ENCODE results near the gene CACNA2D1.

Gene CACNA2D1

DNA sequence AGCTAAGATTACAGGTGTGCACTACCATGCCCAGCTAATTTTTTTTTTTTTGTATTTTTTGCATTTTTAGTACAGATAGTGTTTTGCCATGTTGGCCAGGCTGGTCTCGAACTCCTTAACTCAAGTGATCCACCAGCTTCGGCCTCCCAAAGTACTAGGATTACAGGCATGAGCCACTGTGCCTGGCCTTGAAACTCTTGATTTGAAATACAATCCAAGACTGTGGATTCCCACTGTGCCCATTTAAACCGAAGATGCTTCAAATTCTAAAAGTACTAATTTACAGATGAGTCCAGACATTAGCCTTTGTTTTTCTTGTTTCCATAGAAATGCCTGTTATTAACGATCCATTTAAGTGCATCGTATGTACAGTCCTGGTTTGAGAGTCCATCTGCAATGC lies 130.9 kb downstream of the CACNA2D1 start:
- Mint-ChIP-seq H3K36me3 (no peaks in the 10 kb centered on the region), H3K27ac (no peak overlapping the region), H3K4me1 (no peaks in the 10 kb centered on the region), H3K4me3 (no peak overlapping the region), H3K27me3 (no peaks in the 10 kb centered on the region), H3K9me3 (peaks cover 3% of the 10 kb centered on the region)
- ATAC-seq: no peak

GRCh38 chr7:82305347-82306005 lies 138.1 kb downstream of the CACNA2D1 start:
- no peaks in the 10 kb centered on the region for H3K4me1 Mint-ChIP-seq
- H3K27ac Mint-ChIP-seq: no peak overlapping the region
- no peak overlapping the region for H3K4me3 Mint-ChIP-seq
- H3K27me3 Mint-ChIP-seq: no peaks in the 10 kb centered on the region
- H3K36me3 Mint-ChIP-seq: no peaks in the 10 kb centered on the region
- peaks cover 12% of the 10 kb centered on the region for H3K9me3 Mint-ChIP-seq
- no peak for ATAC-seq

GRCh38 chr7:82294865-82295264 lies 148.7 kb downstream of the CACNA2D1 start:
- H3K4me1 Mint-ChIP-seq: no peaks in the 10 kb centered on the region
- ATAC-seq: no peak
- no peaks in the 10 kb centered on the region for H3K27me3 Mint-ChIP-seq
- no peak overlapping the region for H3K27ac Mint-ChIP-seq
- no peaks in the 10 kb centered on the region for H3K36me3 Mint-ChIP-seq
- peaks cover 4% of the 10 kb centered on the region for H3K9me3 Mint-ChIP-seq
- no peak overlapping the region for H3K4me3 Mint-ChIP-seq

GRCh38 chr7:82294382-82294784 lies 149.2 kb downstream of the CACNA2D1 start:
- ATAC-seq: no peak
- no peaks in the 10 kb centered on the region for H3K4me1 Mint-ChIP-seq
- H3K27me3 Mint-ChIP-seq: no peaks in the 10 kb centered on the region
- no peaks in the 10 kb centered on the region for H3K36me3 Mint-ChIP-seq
- H3K4me3 Mint-ChIP-seq: no peak overlapping the region
- H3K9me3 Mint-ChIP-seq: peaks cover 3% of the 10 kb centered on the region
- no peak overlapping the region for H3K27ac Mint-ChIP-seq

DNA sequence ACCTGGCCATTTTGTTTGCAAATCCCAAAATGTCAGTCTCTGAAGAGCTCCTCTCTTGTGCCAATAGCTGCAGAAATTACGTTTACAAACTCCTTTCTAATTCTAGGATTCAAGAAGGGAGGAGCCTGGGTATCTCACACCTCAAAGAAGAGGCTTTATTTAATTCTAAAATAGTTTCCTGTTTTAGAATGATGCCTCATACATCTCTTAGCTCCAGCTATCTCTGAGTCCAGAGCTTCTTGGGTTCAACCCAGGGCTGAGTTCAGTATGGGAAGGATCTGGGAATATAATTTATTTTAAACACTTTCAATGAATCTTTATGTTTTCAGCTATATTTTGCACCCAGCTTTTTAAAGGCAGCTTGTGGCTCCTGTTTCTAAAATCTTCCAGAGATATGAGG lies 150.1 kb downstream of the CACNA2D1 start:
- no peak overlapping the region for H3K4me3 Mint-ChIP-seq
- no peak overlapping the region for H3K27ac Mint-ChIP-seq
- ATAC-seq: no peak
- H3K27me3 Mint-ChIP-seq: no peaks in the 10 kb centered on the region
- no peaks in the 10 kb centered on the region for H3K4me1 Mint-ChIP-seq
- no peaks in the 10 kb centered on the region for H3K36me3 Mint-ChIP-seq
- H3K9me3 Mint-ChIP-seq: peaks cover 3% of the 10 kb centered on the region

DNA sequence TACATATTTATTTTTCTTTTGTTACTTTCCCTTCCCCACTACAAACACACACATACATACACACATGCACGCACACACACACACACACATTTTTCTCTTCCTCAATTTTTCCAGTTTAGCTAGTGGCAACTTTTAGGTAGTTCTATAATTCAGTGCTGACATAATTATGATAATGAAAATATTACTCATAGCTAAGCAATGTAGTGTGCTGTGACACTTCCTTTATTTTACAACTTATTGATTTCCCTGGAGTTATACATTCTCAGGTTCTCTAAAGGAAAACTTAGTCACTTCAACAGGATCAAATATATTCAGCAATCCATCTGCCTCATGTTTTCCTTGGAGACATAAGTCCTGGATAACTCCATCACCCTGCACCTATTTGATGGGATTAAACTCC lies 151.6 kb downstream of the CACNA2D1 start:
- Mint-ChIP-seq H3K27ac (no peak overlapping the region), H3K9me3 (peaks cover 3% of the 10 kb centered on the region), H3K4me3 (no peak overlapping the region), H3K36me3 (no peaks in the 10 kb centered on the region), H3K4me1 (no peaks in the 10 kb centered on the region), H3K27me3 (no peaks in the 10 kb centered on the region)
- no peak for ATAC-seq

- no peak overlapping the region for H3K4me3 Mint-ChIP-seq
- no peaks in the 10 kb centered on the region for H3K36me3 Mint-ChIP-seq
- peaks cover 6% of the 10 kb centered on the region for H3K9me3 Mint-ChIP-seq
- H3K4me1 Mint-ChIP-seq: no peaks in the 10 kb centered on the region
- H3K27me3 Mint-ChIP-seq: no peaks in the 10 kb centered on the region
- no peak for ATAC-seq
- H3K27ac Mint-ChIP-seq: no peak overlapping the region
Measured at GRCh38 chr7:82289889-82290288, 153.7 kb downstream of the CACNA2D1 start.

DNA sequence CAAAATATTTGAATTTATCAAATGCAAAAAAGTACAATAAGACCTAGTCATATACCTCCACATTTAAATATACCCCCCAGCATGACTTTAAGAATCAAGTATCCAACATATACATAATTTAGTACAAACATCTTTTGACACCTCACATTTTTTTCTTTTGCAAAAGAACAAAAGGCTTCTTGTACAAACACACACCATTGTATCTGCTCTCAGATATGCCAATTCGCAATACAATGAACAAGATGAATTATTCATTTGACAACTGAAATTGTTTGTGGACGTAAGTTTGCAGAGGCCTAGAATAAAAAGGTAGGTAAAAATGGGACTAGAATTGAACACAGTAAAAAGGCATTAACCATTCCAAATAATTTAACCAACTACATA lies 154.4 kb downstream of the CACNA2D1 start:
- Mint-ChIP-seq H3K9me3 (peaks cover 6% of the 10 kb centered on the region), H3K36me3 (no peaks in the 10 kb centered on the region), H3K27ac (no peak overlapping the region), H3K4me1 (no peaks in the 10 kb centered on the region), H3K4me3 (no peak overlapping the region), H3K27me3 (no peaks in the 10 kb centered on the region)
- no peak for ATAC-seq

DNA sequence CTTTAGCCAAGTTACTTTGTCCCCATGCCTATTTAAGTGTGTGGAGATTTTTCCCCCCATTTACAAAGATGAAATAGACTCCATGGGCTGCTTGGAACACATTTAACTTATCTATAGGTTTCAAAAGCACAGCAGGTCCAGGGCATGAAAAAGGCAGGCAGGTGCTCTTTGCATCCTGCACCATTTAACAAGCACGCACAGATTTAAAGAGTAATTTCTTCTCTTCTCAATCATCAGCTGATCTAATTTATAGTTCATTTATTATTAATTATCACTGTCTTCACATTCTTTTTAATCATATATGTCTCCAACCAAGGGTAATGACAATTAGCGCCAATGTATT lies 156.8 kb downstream of the CACNA2D1 start:
- H3K27ac Mint-ChIP-seq: no peak overlapping the region
- H3K27me3 Mint-ChIP-seq: no peaks in the 10 kb centered on the region
- H3K4me1 Mint-ChIP-seq: no peaks in the 10 kb centered on the region
- H3K36me3 Mint-ChIP-seq: no peaks in the 10 kb centered on the region
- peaks cover 9% of the 10 kb centered on the region for H3K9me3 Mint-ChIP-seq
- no peak for ATAC-seq
- H3K4me3 Mint-ChIP-seq: no peak overlapping the region

DNA sequence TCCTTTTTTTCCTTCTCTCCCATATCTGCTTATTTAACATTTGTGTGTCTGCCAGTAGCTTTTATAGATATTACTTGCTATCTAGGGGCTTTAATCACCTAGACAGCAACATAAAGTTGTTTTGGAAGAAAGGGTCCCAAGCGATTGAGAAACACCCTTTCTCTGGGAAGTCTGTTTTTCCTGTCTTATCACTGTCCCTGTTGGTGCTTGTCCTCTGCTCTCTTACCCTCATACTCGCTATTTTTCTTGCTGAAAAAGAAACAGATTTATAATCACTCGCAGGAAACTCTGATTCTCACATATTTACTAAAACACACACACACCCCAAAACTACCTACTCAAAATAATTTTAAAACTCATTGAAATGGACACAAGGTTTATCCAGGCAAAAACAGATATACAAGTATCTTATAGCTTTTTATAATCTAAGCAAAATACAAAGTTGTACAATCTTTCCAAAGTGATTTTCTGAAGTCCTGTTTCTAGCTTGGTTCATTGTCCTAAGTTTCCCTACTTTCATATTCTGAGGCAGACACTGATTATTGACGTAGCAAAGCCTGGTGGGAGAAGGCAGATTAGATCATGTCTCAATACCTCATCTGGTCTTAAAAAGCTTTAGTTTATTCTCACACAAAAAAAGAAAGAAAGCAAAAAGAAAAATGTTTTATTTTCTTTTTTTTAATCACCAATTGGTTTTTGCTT lies 157.3 kb downstream of the CACNA2D1 start:
- H3K4me1 Mint-ChIP-seq: no peaks in the 10 kb centered on the region
- no peaks in the 10 kb centered on the region for H3K36me3 Mint-ChIP-seq
- H3K9me3 Mint-ChIP-seq: peaks cover 9% of the 10 kb centered on the region
- ATAC-seq: no peak
- no peak overlapping the region for H3K4me3 Mint-ChIP-seq
- H3K27me3 Mint-ChIP-seq: no peaks in the 10 kb centered on the region
- H3K27ac Mint-ChIP-seq: no peak overlapping the region

GRCh38 chr7:82284936-82285519 lies 158.5 kb downstream of the CACNA2D1 start:
- ATAC-seq: no peak
- Mint-ChIP-seq H3K9me3 (peaks cover 9% of the 10 kb centered on the region), H3K4me1 (no peaks in the 10 kb centered on the region), H3K4me3 (no peak overlapping the region), H3K27me3 (no peaks in the 10 kb centered on the region), H3K36me3 (no peaks in the 10 kb centered on the region), H3K27ac (no peak overlapping the region)

GRCh38 chr7:82275342-82275741 lies 168.2 kb downstream of the CACNA2D1 start:
- Mint-ChIP-seq H3K36me3 (no peaks in the 10 kb centered on the region), H3K9me3 (no peaks in the 10 kb centered on the region), H3K4me1 (no peaks in the 10 kb centered on the region), H3K27me3 (no peaks in the 10 kb centered on the region), H3K4me3 (no peak overlapping the region), H3K27ac (no peak overlapping the region)
- ATAC-seq: no peak

GRCh38 chr7:82274681-82275080 lies 168.9 kb downstream of the CACNA2D1 start:
- Mint-ChIP-seq H3K9me3 (no peaks in the 10 kb centered on the region), H3K27me3 (no peaks in the 10 kb centered on the region)

DNA sequence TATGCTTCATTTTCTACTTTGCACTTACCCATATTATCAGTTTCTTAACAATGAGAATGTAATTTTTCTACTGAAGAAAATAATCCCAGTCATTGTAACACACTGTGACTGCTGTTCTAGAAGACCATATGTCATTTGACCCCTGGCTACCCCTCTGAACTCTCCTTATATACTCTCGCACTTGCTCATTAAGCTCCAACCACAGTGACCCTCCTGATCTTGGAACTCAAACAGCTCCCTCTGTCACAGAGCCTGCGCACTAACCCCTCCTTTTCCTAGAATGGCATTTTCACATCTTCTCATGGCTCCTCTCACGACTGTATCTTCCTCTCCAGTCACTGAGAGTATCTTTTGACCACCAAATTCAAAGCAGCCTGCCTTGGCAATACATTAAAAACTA lies 169.7 kb downstream of the CACNA2D1 start:
- H3K4me1 Mint-ChIP-seq: no peaks in the 10 kb centered on the region
- H3K27me3 Mint-ChIP-seq: no peaks in the 10 kb centered on the region
- H3K27ac Mint-ChIP-seq: no peak overlapping the region
- H3K9me3 Mint-ChIP-seq: no peaks in the 10 kb centered on the region
- no peak for ATAC-seq
- H3K36me3 Mint-ChIP-seq: no peaks in the 10 kb centered on the region
- no peak overlapping the region for H3K4me3 Mint-ChIP-seq

More at GRCh38 chr7:82274681-82275080, 168.9 kb downstream of the CACNA2D1 start:
- H3K4me3 Mint-ChIP-seq: no peak overlapping the region
- H3K36me3 Mint-ChIP-seq: no peaks in the 10 kb centered on the region
- H3K27ac Mint-ChIP-seq: no peak overlapping the region
- no peak for ATAC-seq
- no peaks in the 10 kb centered on the region for H3K4me1 Mint-ChIP-seq

DNA sequence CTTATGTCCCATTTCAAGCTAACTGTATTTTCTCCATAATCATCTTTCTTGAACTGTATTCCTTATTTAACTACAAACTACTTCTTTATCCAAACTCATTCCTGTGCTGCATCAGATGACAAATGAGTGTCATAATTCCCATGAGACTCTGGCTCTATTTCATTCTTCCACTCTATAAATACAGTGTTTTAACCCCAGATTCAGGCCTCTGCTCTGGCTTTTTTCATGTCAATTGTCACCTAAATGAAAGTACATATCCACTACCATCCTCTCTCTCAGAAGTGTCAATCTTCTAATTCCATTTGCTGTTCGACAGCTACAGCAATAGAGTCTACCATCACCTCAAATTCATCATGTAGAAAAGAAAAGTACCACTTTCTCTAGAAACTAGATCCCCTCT lies 172.7 kb downstream of the CACNA2D1 start:
- no peaks in the 10 kb centered on the region for H3K9me3 Mint-ChIP-seq
- ATAC-seq: no peak
- no peak overlapping the region for H3K27ac Mint-ChIP-seq

GRCh38 chr7:82268632-82269031 lies 174.9 kb downstream of the CACNA2D1 start:
- H3K27me3 Mint-ChIP-seq: no peaks in the 10 kb centered on the region
- H3K4me3 Mint-ChIP-seq: no peak overlapping the region
- ATAC-seq: no peak
- no peak overlapping the region for H3K27ac Mint-ChIP-seq
- H3K36me3 Mint-ChIP-seq: no peaks in the 10 kb centered on the region
- H3K9me3 Mint-ChIP-seq: no peaks in the 10 kb centered on the region
- H3K4me1 Mint-ChIP-seq: no peaks in the 10 kb centered on the region

More for the DNA sequence above, 172.7 kb downstream of the CACNA2D1 start:
- Mint-ChIP-seq H3K4me3 (no peak overlapping the region), H3K27me3 (no peaks in the 10 kb centered on the region), H3K4me1 (no peaks in the 10 kb centered on the region), H3K36me3 (no peaks in the 10 kb centered on the region)

Measured in stimulated activated memory B cell treated with anti-CD40 and anti-IgM and Interleukin-4, amounts not matched to agents 10 μg/mL and 1 μg/mL and 100 μg/mL, for 72 hours (primary cell).